Colonic mucosa (tissue), 4 donors: ENCODE results near the gene SLC12A7. TPM values are rescaled to one million over a fixed set of nuclear protein-coding genes. Genes with fewer than 3 reads are reported as not detected.

ENCODE experiments used
- DNase-seq: peaks from one replicate; pipeline ENCODE4 v3.0.0-alpha.2; 2020
- H3K27ac ChIP-seq: fragments of 200-600 bp; one replicate; pipeline ENCODE4 v1.8.0; 2021
- H3K27me3 ChIP-seq: fragments of 200-600 bp; one replicate; pipeline ENCODE4 v1.8.0; 2021
- H3K36me3 ChIP-seq: fragments of 200-600 bp; one replicate; pipeline ENCODE4 v1.8.0; 2021
- H3K4me1 ChIP-seq: fragments of 200-600 bp; one replicate; pipeline ENCODE4 v1.8.0; 2021; ENCODE audit warnings: mild to moderate bottlenecking
- H3K4me3 ChIP-seq: fragments of 200-600 bp; one replicate; pipeline ENCODE4 v1.8.0; 2021
- H3K9ac ChIP-seq, 2 donors: one replicate each; pipeline ENCODE4 v1.7.0; 2013; ENCODE audit warnings: control low read depth in 2 of 2, low read depth in 2 of 2, low read length in 2 of 2
- H3K9me3 ChIP-seq: fragments of 200-600 bp; one replicate; pipeline ENCODE4 v1.8.0; 2021
- intact Hi-C: fragments of 100-400 bp; cut with DNase I; formaldehyde crosslinking; loops from one replicate; pipeline ENCODE4 v1.14.1; 2022
- total RNA-seq, 2 donors: library from RNA; stranded (reverse); fragmentation: NEBNext Ultra II Directional in 1 of 2; extraction: Animal tissue kit (Norgen Biotek cat#: 25700) in 1 of 2; gene quantifications; one replicate each; pipeline ENCODE4 v1.2.1, GENCODE V29; 2021
- TF ChIP-seq, protein P1 (sequence below): fragments of 200-600 bp; IDR thresholded peaks from one replicate; pipeline ENCODE4 v1.8.0; 2022; ENCODE audit warnings: antibody characterized with exemption, mild to moderate bottlenecking
- donor health status: healthy.
- donor health status: DM: no; HTN: no; CAD: no.
- donor health status: DM: no; HTN: no; CAD: no.

SLC12A7 gene
- total RNA-seq, 2 donors from 2014 or later = 64.6 to 81.2 TPM

DNA sequence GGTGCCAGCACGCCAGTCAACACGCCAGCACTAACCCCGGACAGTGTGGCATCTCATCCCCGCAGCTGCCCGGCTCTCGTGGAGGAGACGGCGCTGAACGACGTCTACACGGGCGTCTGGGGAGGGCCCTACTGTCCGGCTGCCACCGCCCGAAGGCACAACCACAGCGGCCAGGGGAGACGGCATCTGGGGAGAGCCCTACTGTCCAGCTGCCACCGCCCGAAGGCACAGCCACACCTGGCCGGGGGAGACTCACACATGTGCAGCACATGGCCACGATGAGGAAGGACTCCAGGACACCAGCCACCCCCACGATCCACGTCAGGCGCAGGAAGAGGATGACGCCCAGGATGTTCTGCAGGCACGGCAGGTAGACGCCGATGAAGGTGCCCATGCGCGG lies 23.1 kb downstream of the SLC12A7 start:
- H3K27me3 ChIP-seq = no peaks in the 10 kb centered on the region
- peaks cover 23% of the 10 kb centered on the region for H3K36me3 ChIP-seq

DNA sequence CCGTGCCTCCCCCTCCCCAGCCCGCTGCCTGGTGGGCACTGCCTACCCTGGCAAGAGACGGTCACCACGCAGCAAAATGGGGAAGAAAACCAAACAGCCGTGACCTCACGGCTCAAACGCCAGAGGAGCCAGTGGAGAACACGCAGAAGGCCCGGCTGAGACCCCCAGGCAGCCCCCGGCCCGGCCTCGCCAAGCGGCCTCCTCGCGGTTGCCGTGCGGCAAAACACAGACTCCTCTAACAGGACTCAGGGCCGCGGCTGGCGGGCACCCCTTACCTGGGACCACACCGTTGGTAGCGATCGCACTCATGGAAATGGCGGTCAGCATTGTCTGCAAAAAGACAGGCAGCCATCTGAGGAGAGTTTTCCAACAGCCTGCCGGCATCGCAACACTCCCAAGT lies 23.8 kb downstream of the SLC12A7 start:
- Histone ChIP-seq H3K9ac (no peak overlapping the region), H3K4me1 (no peaks in the 10 kb centered on the region), H3K27me3 (no peaks in the 10 kb centered on the region), H3K9me3 (no peaks in the 10 kb centered on the region), H3K4me3 (no peak overlapping the region), H3K27ac (no peak overlapping the region), H3K36me3 (peaks cover 23% of the 10 kb centered on the region)
- DNase-seq = no peak
- TF ChIP-seq, protein P1, sequence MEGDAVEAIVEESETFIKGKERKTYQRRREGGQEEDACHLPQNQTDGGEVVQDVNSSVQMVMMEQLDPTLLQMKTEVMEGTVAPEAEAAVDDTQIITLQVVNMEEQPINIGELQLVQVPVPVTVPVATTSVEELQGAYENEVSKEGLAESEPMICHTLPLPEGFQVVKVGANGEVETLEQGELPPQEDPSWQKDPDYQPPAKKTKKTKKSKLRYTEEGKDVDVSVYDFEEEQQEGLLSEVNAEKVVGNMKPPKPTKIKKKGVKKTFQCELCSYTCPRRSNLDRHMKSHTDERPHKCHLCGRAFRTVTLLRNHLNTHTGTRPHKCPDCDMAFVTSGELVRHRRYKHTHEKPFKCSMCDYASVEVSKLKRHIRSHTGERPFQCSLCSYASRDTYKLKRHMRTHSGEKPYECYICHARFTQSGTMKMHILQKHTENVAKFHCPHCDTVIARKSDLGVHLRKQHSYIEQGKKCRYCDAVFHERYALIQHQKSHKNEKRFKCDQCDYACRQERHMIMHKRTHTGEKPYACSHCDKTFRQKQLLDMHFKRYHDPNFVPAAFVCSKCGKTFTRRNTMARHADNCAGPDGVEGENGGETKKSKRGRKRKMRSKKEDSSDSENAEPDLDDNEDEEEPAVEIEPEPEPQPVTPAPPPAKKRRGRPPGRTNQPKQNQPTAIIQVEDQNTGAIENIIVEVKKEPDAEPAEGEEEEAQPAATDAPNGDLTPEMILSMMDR = no peak
- intact Hi-C loops = no loop called here

More for the DNA sequence above, 23.1 kb downstream of the SLC12A7 start:
- Histone ChIP-seq H3K9ac (no peak overlapping the region), H3K27ac (no peak overlapping the region), H3K4me1 (no peaks in the 10 kb centered on the region), H3K9me3 (no peaks in the 10 kb centered on the region), H3K4me3 (no peak overlapping the region)
- no peak for DNase-seq
- TF ChIP-seq, protein P1 = no peak
- intact Hi-C loops = no loop called here

DNA sequence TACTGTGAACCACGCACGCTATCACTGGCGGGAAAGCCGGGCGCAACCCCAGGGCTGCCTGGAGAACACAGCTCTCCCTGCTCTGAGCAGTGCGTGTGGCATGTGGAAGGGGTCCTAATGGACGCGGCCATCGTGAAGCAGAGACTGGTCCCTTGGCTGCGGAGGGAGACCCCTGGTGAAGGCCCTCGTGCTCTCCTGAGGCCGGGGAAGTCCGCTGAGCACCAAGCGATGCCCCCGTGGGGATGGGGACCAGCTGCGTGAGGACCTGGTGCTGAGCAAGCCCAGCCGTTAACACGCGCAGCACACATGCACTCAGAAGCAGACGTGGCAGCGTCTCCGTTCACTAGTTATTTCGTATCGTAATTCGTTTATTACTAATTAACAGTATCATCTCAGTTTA lies 24.4 kb downstream of the SLC12A7 start:
- TF ChIP-seq, protein P1 = no peak
- H3K4me3 ChIP-seq = no peak overlapping the region
- H3K27ac ChIP-seq = no peak overlapping the region
- no peak overlapping the region for H3K9ac ChIP-seq
- intact Hi-C loops = no loop called here
- no peaks in the 10 kb centered on the region for H3K9me3 ChIP-seq
- H3K4me1 ChIP-seq = no peaks in the 10 kb centered on the region
- H3K27me3 ChIP-seq = no peaks in the 10 kb centered on the region
- H3K36me3 ChIP-seq = peaks cover 23% of the 10 kb centered on the region
- no peak for DNase-seq

DNA sequence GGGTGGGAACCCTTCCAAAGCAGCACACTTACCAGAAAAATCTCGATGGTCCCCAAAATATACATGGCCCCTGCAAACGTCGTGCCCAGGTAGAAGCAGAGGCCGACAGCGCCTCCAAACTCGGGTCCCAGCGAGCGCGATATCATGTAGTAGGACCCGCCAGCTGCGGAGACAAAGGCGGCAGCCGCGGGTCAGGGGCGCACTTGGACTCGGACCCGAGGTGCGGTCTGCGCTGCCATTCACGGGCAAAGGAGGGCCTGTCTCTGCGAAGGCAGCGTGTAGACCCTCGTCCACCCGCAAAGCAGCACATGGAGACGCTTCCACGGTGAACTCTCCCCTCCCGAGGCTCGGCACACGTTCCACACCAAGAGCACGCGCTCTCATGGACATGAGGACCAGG lies 25.0 kb downstream of the SLC12A7 start:
- H3K4me1 ChIP-seq = no peaks in the 10 kb centered on the region
- no peaks in the 10 kb centered on the region for H3K9me3 ChIP-seq
- no peak for DNase-seq
- H3K9ac ChIP-seq = no peak overlapping the region
- H3K36me3 ChIP-seq = peaks cover 23% of the 10 kb centered on the region
- H3K27ac ChIP-seq = no peak overlapping the region
- no peak overlapping the region for H3K4me3 ChIP-seq
- intact Hi-C loops = no loop called here
- TF ChIP-seq, protein P1 = no peak
- H3K27me3 ChIP-seq = no peaks in the 10 kb centered on the region

DNA sequence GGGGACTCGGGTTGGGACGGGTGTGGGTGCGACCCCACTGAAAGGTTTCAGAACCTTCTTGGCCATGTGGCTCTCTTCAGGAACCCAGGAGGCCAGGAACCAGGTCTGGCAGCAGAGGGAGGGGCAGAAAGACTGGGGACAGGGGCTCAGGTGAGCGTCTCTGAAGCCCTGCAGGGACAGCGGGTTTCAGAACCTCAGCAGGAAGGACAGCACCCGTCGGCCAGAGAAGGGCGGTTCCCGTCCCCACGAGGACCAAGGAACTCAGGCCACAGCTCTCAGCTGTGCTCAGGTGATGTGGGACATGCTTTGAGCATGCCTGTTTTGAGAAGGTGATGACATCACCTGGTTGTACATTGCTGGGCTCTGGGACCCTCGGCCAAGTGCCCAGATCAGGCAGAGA lies 25.7 kb downstream of the SLC12A7 start:
- TF ChIP-seq, protein P1 = no peak
- no peaks in the 10 kb centered on the region for H3K27me3 ChIP-seq
- H3K9ac ChIP-seq = no peak overlapping the region
- no peak for DNase-seq
- no peak overlapping the region for H3K4me3 ChIP-seq
- H3K36me3 ChIP-seq = peaks cover 23% of the 10 kb centered on the region
- no peaks in the 10 kb centered on the region for H3K9me3 ChIP-seq
- intact Hi-C loops = no loop called here
- no peak overlapping the region for H3K27ac ChIP-seq
- no peaks in the 10 kb centered on the region for H3K4me1 ChIP-seq

DNA sequence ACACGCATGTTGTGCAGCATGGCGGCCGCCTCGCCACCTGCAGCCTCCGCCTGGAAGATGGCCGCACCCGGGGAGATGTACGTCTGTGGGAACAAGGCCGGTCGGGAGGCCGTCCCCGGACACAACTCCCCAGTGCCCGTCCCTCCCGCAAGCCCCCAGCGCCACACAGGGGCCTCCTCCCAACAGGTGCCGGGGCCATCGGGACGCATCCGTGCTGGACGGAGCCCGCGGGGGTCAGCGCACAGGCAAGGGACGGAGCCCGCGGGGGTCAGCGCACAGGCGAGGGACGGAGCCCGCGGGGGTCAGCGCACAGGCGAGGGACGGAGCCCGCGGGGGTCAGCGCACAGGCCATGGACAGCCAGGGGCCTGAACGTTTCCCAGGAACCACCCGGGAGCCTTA lies 26.5 kb downstream of the SLC12A7 start:
- Histone ChIP-seq H3K36me3 (peaks cover 23% of the 10 kb centered on the region), H3K27ac (no peak overlapping the region)

More for the DNA sequence above, 26.5 kb downstream of the SLC12A7 start:
- H3K27me3 ChIP-seq = no peaks in the 10 kb centered on the region
- H3K9me3 ChIP-seq = no peaks in the 10 kb centered on the region
- H3K9ac ChIP-seq = no peak overlapping the region
- DNase-seq = no peak
- H3K4me1 ChIP-seq = no peaks in the 10 kb centered on the region
- TF ChIP-seq, protein P1 = no peak
- no peak overlapping the region for H3K4me3 ChIP-seq
- intact Hi-C loops = no loop called here
